Measurements from ENCODE around the gene WDR27. TPM values are rescaled to one million over a fixed set of nuclear protein-coding genes. Genes with fewer than 3 reads are reported as not detected.

The WDR27 gene
- total RNA-seq, 3 donors from 2014 or later = 30.9 to 60.5 (median 49.1) TPM

GRCh38 chr6:169503422-169504152, 198.2 kb downstream of the WDR27 start:
- TF ChIP-seq CTCF (IDR thresholded peaks at IDR 0.05) = no peak
- intact Hi-C loops (cut with DNase I, micrococcal nuclease) = no loop called here
- no peak overlapping the region for H3K4me3 ChIP-seq
- no peaks in the 10 kb centered on the region for H3K36me3 ChIP-seq (ENCODE audit: low read depth)
- H3K9me3 ChIP-seq = no peaks in the 10 kb centered on the region
- DNase-seq (no peak), ATAC-seq (no peak)
- no peaks in the 10 kb centered on the region for H3K4me1 ChIP-seq (ENCODE audit: low read depth)

- no peaks in the 10 kb centered on the region for H3K36me3 ChIP-seq (ENCODE audit: low read depth)
- no peak for ATAC-seq
- intact Hi-C loops (cut with DNase I, micrococcal nuclease) = no loop called here
- no peaks in the 10 kb centered on the region for H3K9me3 ChIP-seq
- no peak overlapping the region for H3K4me3 ChIP-seq
- no peak for DNase-seq
- TF ChIP-seq CTCF (IDR thresholded peaks at IDR 0.05) = no peak
- no peaks in the 10 kb centered on the region for H3K4me1 ChIP-seq (ENCODE audit: low read depth)
Observed at GRCh38 chr6:169502445-169502844, 199.4 kb downstream of the WDR27 start.

- no peak for TF ChIP-seq CTCF (IDR thresholded peaks at IDR 0.05)
- Histone ChIP-seq H3K36me3 (ENCODE audit: low read depth) (no peaks in the 10 kb centered on the region), H3K9me3 (no peaks in the 10 kb centered on the region), H3K4me3 (no peak overlapping the region), H3K4me1 (ENCODE audit: low read depth) (no peaks in the 10 kb centered on the region)
- intact Hi-C loops (cut with DNase I, micrococcal nuclease) = no loop called here
- no peak for DNase-seq
- ATAC-seq = no peak
Observed at GRCh38 chr6:169501777-169502313, 200.0 kb downstream of the WDR27 start.

- DNase-seq = no peak
- Histone ChIP-seq H3K4me1 (ENCODE audit: low read depth) (no peaks in the 10 kb centered on the region), H3K9me3 (no peaks in the 10 kb centered on the region), H3K4me3 (no peak overlapping the region), H3K36me3 (ENCODE audit: low read depth) (no peaks in the 10 kb centered on the region)
- no peak for ATAC-seq
- intact Hi-C loops (cut with DNase I, micrococcal nuclease) = no loop called here
- TF ChIP-seq CTCF (IDR thresholded peaks at IDR 0.05) = no peak
Observed at GRCh38 chr6:169501128-169501527, 200.7 kb downstream of the WDR27 start.

GRCh38 chr6:169500688-169501087, 201.1 kb downstream of the WDR27 start:
- no peak for ATAC-seq
- H3K9me3 ChIP-seq = no peaks in the 10 kb centered on the region
- no peak for DNase-seq
- intact Hi-C loops (cut with DNase I, micrococcal nuclease) = no loop called here
- TF ChIP-seq CTCF (IDR thresholded peaks at IDR 0.05) = no peak
- no peaks in the 10 kb centered on the region for H3K4me1 ChIP-seq (ENCODE audit: low read depth)
- H3K36me3 ChIP-seq (ENCODE audit: low read depth) = no peaks in the 10 kb centered on the region
- no peak overlapping the region for H3K4me3 ChIP-seq

All from mucosa of descending colon (tissue), 3 donors.